Mesodermal cell (in vitro differentiated cells): ENCODE measurements around the gene HYDIN.
A peak's percentile ranks its signal among the peaks of the same experiment; 100 is the strongest.

Experiments used
- H3K27ac ChIP-seq: 2 replicates; pipeline ENCODE4 v1.7.0; 2013; ENCODE audit warnings: mild to moderate bottlenecking, low read depth, low read length, moderate library complexity; ENCODE audit not compliant: severe bottlenecking
- H3K36me3 ChIP-seq: 2 replicates; pipeline ENCODE4 v1.7.1; 2013; ENCODE audit warnings: mild to moderate bottlenecking, low read length, moderate library complexity; ENCODE audit not compliant: control insufficient read depth, insufficient read depth
- H3K4me1 ChIP-seq: one replicate; pipeline ENCODE4 v1.7.1; 2013; ENCODE audit warnings: mild to moderate bottlenecking, low read length; ENCODE audit not compliant: insufficient read depth, control insufficient read depth, poor library complexity, severe bottlenecking
- H3K4me3 ChIP-seq: 2 replicates; pipeline ENCODE4 v1.7.0; 2013; ENCODE audit warnings: low read length, control low read depth, mild to moderate bottlenecking; ENCODE audit not compliant: insufficient read depth, poor library complexity, severe bottlenecking; ENCODE audit errors: extremely low read depth
- H3K9me3 ChIP-seq: 2 replicates; pipeline ENCODE4 v1.7.1; 2013; ENCODE audit warnings: mild to moderate bottlenecking, low read length, moderate library complexity; ENCODE audit not compliant: control insufficient read depth
- WGBS, 2 experiments: methylation state at CpG; one replicate each; pipeline ENCODE4 v1.1.5; 2013; ENCODE audit warnings: missing lambda C conversion rate in 2 of 2; ENCODE audit not compliant: insufficient coverage in 2 of 2; 5-methylcytosine and 5-hydroxymethylcytosine counted together

Gene HYDIN

DNA sequence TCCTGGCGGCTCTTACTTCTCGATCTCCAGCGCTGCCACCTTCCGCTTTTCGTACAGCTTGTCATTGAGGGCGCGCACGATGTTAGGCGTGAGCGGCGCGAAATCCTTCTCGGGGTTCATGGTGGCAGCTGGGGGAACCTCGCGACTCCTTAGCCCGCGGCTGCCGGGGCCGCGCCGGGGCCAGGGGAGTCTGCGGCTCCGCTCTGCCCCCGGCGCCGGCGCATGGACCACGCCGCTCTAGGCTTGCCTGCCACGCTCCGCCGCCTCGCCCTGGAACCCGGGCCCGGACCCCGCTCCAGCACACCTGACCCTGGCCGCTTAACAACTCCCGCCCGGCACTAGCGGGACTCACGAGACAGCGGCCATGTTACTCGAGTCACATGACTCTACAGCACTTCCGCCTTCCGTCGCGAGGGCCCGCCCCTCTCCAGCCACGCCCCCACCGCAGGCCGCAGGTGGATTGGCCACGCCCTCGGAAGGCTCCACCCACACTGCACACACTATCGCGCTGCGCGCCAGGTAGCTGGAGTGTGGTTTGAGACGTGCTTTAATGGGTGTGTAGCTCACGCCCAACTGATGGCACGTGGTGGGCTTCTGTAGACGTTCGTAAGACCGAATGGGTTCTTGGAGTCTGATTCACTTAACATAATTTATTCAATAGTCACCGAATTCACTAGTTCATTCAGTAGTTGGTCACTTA is 429.6 kb downstream of the HYDIN start, which contains the start of gene VAC14:
TSS of gene VAC14 (minus strand) at position 378 of the 700 bp plus-strand sequence. CDS start at position 120, 258 bp downstream.
- Histone ChIP-seq H3K27ac (peak within 1 kb of the TSS; percentile 6), H3K9me3 (peaks cover 5% of the 10 kb centered on the region), H3K4me1 (peaks cover 6% of the 10 kb centered on the region), H3K36me3 (peaks cover 20% of the 10 kb centered on the region), H3K4me3 (peak within 1 kb of the TSS; percentile 85)
- WGBS, 2 experiments, result 1 to 2% methylated on average over 49 to 51 of the region's 64 CpGs

- H3K36me3 ChIP-seq, result peaks cover 20% of the 10 kb centered on the region
- 19 to 31% methylated on average over 5 to 7 of the region's 7 CpGs for WGBS, 2 experiments
- no peak overlapping the region for H3K27ac ChIP-seq
- peaks cover 5% of the 10 kb centered on the region for H3K9me3 ChIP-seq
- H3K4me3 ChIP-seq, result peak overlapping the region; percentile 85
- peaks cover 6% of the 10 kb centered on the region for H3K4me1 ChIP-seq
These were observed 430.2 kb downstream of the HYDIN start for GRCh38 chr16:70800311-70800710.

DNA sequence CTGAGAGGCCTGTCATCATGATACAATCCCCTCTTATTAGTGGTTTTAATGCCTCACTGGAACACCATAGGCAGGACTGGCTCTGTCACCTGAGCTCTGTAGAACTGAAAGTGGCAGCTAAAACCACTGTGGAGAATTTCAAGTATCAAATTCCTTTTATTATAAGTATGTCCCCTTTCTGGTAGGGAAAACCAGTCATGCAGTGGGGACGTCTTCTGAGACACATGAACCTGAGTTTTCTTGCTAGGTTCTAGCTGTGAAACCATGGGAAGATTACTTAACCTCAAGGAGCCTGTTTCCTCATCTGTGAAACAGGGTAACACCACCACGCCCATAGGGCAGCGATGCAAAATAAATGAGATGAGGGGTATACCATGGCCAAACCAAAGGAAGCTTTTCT is 434.2 kb downstream of the HYDIN start:
- no peaks in the 10 kb centered on the region for H3K9me3 ChIP-seq
- peaks cover 6% of the 10 kb centered on the region for H3K4me1 ChIP-seq
- 100% methylated on average over 1 of the region's 3 CpGs for whole genome bisulfite sequencing, 2 experiments
- no peak overlapping the region for H3K27ac ChIP-seq
- no peak overlapping the region for H3K4me3 ChIP-seq
- peaks cover 20% of the 10 kb centered on the region for H3K36me3 ChIP-seq

GRCh38 chr16:70795296-70795912 is 435.1 kb downstream of the HYDIN start:
- no peak overlapping the region for H3K4me3 ChIP-seq
- peaks cover 20% of the 10 kb centered on the region for H3K36me3 ChIP-seq
- H3K9me3 ChIP-seq, result no peaks in the 10 kb centered on the region
- H3K27ac ChIP-seq, result no peak overlapping the region
- H3K4me1 ChIP-seq, result peaks cover 6% of the 10 kb centered on the region
- WGBS, 2 experiments, result 88 to 92% methylated on average over 9 to 11 of the region's 12 CpGs

GRCh38 chr16:70793851-70794502 is 436.5 kb downstream of the HYDIN start:
- 91 to 92% methylated on average over 2 to 4 of the region's 8 CpGs for WGBS, 2 experiments
- Histone ChIP-seq H3K4me3 (no peak overlapping the region), H3K27ac (no peak overlapping the region), H3K9me3 (no peaks in the 10 kb centered on the region), H3K4me1 (no peaks in the 10 kb centered on the region), H3K36me3 (peaks cover 22% of the 10 kb centered on the region)

DNA sequence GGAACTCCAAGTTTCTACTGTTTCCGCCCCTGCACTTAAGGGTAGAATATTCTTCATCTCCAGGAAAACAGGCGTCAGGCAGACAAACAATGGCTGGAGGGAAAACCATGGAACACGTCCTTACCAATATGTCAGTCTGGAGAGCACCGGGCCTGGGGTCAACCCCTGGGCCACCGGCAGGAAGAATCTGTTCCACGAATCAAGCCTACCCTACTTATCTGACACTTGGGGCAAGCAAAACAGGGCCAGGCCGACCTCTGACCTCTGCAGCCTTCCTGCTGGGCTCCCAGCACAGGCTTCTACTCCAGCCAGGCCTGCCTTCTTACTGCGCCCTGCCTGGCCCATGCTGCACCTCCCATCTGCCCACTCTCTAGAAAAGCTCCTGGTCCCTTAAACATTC is 439.7 kb downstream of the HYDIN start:
- Histone ChIP-seq H3K27ac (no peak overlapping the region), H3K36me3 (peaks cover 23% of the 10 kb centered on the region), H3K4me3 (no peak overlapping the region), H3K9me3 (no peaks in the 10 kb centered on the region), H3K4me1 (no peaks in the 10 kb centered on the region)
- WGBS, 2 experiments, result 77 to 98% methylated on average over 4 to 8 of the region's 8 CpGs

- Histone ChIP-seq H3K9me3 (no peaks in the 10 kb centered on the region), H3K27ac (no peak overlapping the region)
- WGBS, 2 experiments, result 88 to 91% methylated on average over 16 of the region's 16 CpGs
These were observed 440.7 kb downstream of the HYDIN start for GRCh38 chr16:70789595-70790447.

GRCh38 chr16:70788668-70789594 is 441.6 kb downstream of the HYDIN start:
- H3K4me1 ChIP-seq, result no peaks in the 10 kb centered on the region
- no peak overlapping the region for H3K4me3 ChIP-seq
- H3K9me3 ChIP-seq, result no peaks in the 10 kb centered on the region
- no peak overlapping the region for H3K27ac ChIP-seq
- WGBS, 2 experiments, result 95 to 98% methylated on average over 14 to 16 of the region's 18 CpGs
- H3K36me3 ChIP-seq, result peaks cover 41% of the 10 kb centered on the region

More at GRCh38 chr16:70789595-70790447, 440.7 kb downstream of the HYDIN start:
- no peaks in the 10 kb centered on the region for H3K4me1 ChIP-seq
- peaks cover 32% of the 10 kb centered on the region for H3K36me3 ChIP-seq
- H3K4me3 ChIP-seq, result no peak overlapping the region

DNA sequence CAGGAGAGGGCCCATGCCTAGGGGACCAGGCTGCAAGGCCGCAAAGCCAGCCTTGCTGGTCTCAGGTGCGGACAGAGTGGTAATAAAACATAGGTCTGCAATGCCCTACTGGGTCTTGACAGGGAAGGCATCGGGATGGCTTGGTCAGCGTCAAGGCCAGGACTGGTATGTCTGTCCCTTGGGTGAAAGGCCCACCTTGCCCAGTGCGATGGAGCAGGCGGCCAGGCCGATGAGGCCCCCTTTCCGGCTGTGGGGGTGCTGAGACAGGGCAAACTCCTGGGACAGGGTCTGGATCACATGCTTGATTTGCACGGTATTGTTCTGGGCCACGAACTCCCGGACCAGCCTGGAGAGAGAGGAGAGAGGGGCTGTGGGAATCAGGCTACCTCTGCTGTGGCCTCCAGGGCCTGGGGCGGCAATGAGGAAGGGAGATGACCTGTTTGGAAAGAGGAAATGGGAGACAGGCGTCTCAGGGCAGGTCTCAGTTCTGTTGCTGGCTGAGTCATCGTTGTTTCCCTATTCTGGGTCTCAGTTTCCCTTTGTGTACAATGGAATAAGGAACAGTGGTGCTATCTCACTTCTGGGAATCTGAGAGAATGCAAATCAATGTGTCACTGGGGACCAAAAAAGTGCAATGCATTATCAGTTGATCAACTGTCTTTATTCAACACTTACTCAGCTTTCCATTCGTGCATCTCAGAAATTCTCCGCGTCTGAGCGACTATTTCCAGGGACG is 444.3 kb downstream of the HYDIN start:
- H3K36me3 ChIP-seq, result peaks cover 69% of the 10 kb centered on the region

More for the DNA sequence above, 444.3 kb downstream of the HYDIN start:
- Histone ChIP-seq H3K9me3 (peaks cover 5% of the 10 kb centered on the region), H3K4me3 (no peak overlapping the region), H3K27ac (no peak overlapping the region), H3K4me1 (no peaks in the 10 kb centered on the region)
- WGBS, 2 experiments, result 93 to 98% methylated on average over 18 to 19 of the region's 19 CpGs
